GM19372 (cell line): ENCODE measurements around the gene SHMT1.
"Not testable (repeated sequence)": the region's sequence is repeated elsewhere in the genome, so short reads cannot be mapped to it uniquely, and the experiment has no call there.

Experiments used
- ATAC-seq: cut with Tn5 transposase; IDR thresholded peaks from one replicate; pipeline ENCODE4 v1.9.1; 2021; ENCODE audit warnings: mild to moderate bottlenecking, low read depth, moderate library complexity; ENCODE audit not compliant: unreplicated experiment

The SHMT1 gene

DNA sequence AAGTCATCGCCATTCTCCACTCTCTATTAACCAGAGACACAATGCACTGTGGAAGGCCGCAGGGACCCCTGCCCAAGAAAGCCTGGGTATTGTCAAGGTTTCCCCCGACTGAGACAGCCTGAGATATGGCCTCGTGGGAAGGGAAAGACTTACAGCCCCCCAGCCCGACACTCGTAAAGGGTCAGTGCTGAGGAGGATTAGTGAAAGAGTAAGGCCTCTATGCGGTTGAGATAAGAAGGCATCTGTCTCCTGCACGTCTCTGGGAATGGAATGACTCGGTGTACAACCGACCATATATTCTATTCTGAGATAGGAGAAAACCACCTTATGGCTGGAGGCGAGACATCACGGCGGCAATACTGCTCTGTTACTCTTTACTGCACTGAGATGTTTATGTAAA lies 60.1 kb downstream of the SHMT1 start:
- ATAC-seq, result not testable (repeated sequence)

DNA sequence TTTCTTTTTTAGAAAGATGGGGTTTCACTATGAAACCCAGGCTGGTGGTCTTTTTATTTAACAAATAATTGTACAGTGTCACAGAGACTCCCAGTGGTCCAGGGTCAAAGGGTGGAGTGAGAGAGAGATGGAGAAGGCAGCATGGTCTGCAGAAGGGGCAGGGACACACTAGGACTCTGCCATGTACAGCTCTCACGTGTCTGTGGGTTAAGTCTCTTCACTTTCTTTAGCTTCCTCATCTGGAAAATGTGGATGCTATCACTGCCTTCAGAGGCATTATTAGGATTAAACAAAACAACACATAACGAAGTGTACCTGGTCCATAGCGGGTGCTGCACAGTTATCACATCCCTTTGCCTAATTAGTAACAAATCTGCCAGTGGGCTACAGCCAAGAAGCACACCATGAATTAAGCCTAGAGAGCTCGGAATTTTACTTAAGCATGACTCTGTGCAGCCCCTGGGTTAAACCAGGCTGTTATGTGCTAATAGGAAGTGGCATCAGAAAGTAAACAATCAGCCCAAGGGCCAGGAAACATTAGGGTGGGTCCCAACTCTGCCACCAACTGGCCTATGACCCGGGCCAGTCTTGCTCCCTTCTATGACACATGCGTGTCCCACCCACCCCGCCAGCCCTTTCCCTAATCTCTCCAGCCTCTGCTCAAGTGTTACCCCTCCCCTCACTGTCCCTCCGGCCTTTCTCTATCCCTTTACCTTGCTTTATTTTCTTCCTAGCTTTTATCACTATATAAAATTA lies 62.4 kb downstream of the SHMT1 start:
- ATAC-seq, result no peak

DNA sequence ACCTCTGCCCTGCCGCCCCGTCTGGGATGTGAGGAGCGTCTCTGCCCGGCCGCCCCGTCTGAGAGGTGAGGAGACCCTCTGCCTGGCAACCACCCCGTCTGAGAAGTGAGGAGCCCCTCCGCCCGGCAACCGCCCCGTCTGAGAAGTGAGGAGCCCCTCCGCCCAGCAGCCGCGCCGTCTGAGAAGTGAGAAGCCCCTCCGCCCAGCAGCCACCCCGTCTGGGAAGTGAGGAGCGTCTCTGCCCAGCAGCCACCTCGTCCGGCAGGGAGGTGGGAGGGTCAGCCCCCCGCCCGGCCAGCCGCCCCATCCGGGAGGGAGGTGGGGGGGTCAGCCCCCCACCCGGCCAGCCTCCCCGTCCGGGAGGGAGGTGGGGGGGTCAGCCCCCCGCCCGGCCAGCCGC lies 65.3 kb downstream of the SHMT1 start:
- not testable (repeated sequence) for ATAC-seq

DNA sequence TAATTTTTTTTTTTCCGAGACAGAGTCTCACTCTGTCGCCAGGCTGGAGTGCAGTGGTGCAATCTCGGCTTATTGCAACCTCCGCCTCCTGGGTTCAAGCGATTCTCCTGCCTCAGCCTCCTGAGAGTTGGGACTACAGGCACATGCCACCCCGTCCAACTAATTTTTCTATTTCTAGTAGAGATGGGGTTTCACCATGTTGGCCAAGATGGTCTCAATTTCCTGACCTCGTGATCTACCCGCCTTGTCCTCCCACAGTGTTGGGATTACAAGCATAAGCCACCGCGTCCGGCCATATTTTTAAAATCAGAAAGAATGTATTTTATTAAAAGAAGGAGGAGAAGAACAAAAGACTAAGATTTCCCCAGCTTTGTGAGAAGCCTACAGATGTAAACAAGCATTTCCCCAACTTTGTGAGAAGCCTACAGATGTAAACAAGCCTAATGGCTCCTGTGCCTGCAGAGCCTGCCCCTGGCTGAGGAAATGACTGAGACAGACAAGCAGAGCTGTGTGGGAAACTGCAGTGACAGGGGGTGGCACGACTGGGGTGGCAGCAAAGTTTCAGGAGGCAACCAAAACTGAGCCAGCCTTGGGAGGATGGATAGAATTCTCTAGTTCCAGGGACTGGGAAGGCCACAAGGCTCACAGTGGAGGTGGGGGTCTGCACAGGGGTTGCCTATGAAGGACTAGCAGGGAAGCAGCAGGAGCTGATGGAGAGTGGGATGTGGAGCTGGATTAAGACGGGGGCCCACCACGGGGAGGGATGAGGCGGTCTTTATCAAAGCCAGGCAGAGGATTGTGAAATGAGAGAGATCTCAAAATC lies 71.4 kb downstream of the SHMT1 start:
- ATAC-seq, result no peak

DNA sequence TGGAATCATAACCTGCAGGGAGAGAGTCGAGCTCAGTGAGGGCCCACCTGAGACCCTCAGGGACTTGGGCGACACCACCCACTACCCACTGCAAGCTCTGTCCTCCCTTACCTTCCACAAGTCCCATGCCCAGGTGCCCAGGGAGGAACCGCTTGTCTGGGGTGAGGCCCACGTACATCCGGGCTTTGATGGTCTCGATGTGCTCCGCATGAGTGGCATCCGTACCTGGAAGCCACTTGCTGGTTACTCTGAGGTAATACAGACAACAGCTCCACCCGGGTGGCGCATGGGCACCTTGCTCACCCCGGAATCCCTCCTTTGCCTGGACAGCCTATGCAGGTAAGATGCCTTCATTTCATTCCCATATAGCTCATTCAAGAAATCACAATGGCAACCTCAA lies 78.1 kb downstream of the SHMT1 start:
- no peak for ATAC-seq

DNA sequence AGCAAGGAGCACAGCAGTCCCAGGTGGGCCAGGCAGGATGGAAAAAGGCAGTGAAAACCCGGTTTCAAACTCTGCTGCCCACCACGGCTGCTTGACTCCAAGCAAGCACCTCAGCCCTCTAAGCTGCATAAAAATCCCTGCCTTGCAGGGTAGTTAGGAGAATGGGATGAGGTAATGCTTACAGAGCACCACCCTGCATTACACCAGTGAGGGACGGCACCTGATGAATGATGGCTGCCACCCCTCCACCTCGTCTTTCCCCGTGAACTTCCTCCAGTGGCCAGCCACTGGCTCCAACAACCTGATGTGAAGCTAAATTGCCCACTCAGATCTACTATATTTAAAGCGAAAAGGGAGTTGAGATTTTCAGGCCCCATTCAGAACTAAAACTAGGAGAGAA lies 81.6 kb downstream of the SHMT1 start:
- no peak for ATAC-seq

DNA sequence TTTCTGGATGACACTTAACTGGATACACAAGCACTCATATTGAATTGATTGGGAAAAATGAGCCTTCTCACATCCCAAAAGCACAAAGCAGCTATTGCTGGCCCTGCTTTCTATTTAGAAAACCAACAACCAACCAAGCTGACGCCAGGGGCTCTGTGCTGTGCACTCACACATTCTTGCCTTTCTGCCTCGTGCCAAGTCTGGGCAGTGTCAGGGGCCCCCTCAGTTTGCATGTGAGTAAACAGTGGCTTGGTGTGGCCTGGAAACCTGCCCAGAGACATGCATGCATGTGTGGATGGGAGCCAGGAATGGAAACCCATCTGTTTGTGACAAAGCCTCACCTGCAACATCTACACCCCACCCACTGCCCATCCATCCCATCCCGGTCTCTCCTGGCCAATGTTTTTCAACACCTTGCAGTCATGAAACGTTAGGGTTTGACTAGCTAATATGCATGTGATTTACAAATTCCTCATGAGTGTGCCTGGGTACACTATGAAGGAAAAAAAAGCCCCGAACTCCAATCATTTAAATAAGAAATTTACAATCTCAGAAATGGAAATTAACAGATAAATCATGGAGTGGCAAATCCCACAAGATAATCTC lies 82.5 kb downstream of the SHMT1 start:
- ATAC-seq, result no peak

DNA sequence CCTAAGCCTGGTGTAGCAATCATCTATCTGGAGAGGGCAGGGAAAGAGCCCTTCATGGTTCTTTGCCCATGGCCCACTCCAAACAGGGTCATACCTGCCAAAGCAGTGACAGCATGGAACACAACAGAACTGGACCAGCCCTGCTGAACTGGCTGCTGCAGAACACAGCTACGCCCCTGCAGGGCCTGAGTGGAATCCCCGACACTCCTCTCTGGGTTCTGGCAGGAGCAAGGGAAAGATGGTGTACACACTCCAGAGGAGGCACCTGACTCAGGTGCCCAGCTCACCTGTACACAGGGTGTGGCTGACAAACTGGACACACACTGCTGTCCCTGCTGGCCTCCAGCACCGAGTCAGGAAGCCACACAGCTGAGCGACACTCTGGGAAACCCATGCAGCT lies 83.1 kb downstream of the SHMT1 start:
- no peak for ATAC-seq

DNA sequence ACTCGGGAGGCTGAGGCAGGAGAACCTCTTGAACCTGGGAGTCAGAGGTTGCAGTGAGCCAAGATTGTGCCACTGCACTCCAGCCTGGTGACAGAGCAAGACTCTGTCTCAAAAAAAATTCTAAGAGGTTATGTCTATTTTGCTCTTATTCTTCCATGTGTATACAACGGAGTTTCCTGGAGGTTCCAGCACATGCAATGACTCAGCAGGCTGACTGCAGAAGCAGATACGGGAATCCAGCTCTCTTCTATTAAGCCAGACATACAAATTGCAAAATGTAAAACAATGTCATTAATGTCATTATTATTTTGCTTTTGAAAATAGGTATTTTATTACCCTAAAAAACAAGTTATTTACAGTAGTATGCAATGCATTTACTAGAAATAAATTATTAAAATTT lies 84.5 kb downstream of the SHMT1 start:
- ATAC-seq, result no peak
